NB4 (cell line): ENCODE measurements around the gene TMEM231.

Experiments
- CTCF ChIP-seq: IDR thresholded peaks from one replicate; pipeline ENCODE4 v1.5.1; 2012; ENCODE audit warnings: low read depth, low read length
- MAX ChIP-seq: IDR thresholded peaks from 2 replicates; pipeline ENCODE4 v1.6.1; 2011; ENCODE audit warnings: low read depth, low read length
- POLR2A ChIP-seq: IDR thresholded peaks from 2 replicates; pipeline ENCODE4 v1.6.1; 2011; ENCODE audit warnings: mild to moderate bottlenecking; ENCODE audit not compliant: insufficient read length; ENCODE audit errors: extremely low read depth

- no peak for TF ChIP-seq CTCF
- no peak for TF ChIP-seq POLR2A
- TF ChIP-seq MAX: no peak
These were observed 26.8 kb downstream of the TMEM231 start for GRCh38 chr16:75529056-75529905.
